Endothelial cell of umbilical vein (primary cell): ENCODE data around the gene UBE3B. TPM values are rescaled to one million over a fixed set of nuclear protein-coding genes. Genes with fewer than 3 reads are reported as not detected.

Experiments
- BruUV-seq: library from RNA; stranded (reverse); fragments of 400-500 nt; replicated peaks from 2 replicates; lab custom pipeline; 2021; lab: Mats Ljungman, UMichigan
- CTCF ChIA-PET: fragments of 300-600, 350-600 bp; sonication (Branson Sonifier 250); formaldehyde crosslinking; loops from one replicate; lab custom pipeline; 2021; ENCODE audit warnings: antibody characterized with exemption, inconsistent platforms; lab: Charles Lee
- POLR2A ChIA-PET: fragments of 300-600, 350-600 bp; sonication (Branson Sonifier 250); formaldehyde crosslinking; loops from one replicate; lab custom pipeline; 2021; ENCODE audit warnings: antibody characterized with exemption, inconsistent platforms; lab: Charles Lee
- DNase-seq: peaks from one replicate; pipeline ENCODE4 v3.0.0-alpha.2; 2011; ENCODE audit warnings: low read depth, low spot score
- FAIRE-seq: peaks from 2 replicates; lab custom pipeline; 2011; peaks lifted over from hg19 to GRCh38; lab: Jason Lieb, UNC
- H2AFZ ChIP-seq: 2 replicates; pipeline ENCODE4 v1.6.0; 2012; ENCODE audit warnings: low read depth, low read length, control low read depth, inconsistent platforms
- H3K27ac ChIP-seq: 2 replicates; pipeline ENCODE4 v1.5.1; 2011; ENCODE audit warnings: low read depth, mild to moderate bottlenecking, control low read depth, low read length, moderate library complexity; ENCODE audit not compliant: insufficient read depth
- H3K27me3 ChIP-seq, 2 experiments: 2 replicates each; pipeline versions ENCODE4 v1.6.0 to v1.6.1; 2011; ENCODE audit warnings: low read length in 2 of 2, mixed read lengths in 1 of 2; ENCODE audit not compliant: control insufficient read depth in 2 of 2, insufficient read depth in 2 of 2
- H3K36me3 ChIP-seq, 2 experiments: 2 replicates in 1 of 2; 3 replicates in 1 of 2; pipeline ENCODE4 v1.5.1; 2011; ENCODE audit warnings: low read length in 2 of 2, mild to moderate bottlenecking in 1 of 2, moderate library complexity in 1 of 2; ENCODE audit not compliant: control insufficient read depth in 2 of 2, insufficient read depth in 2 of 2; ENCODE audit errors: extremely low read depth in 1 of 2
- H3K4me1 ChIP-seq: 3 replicates; pipeline ENCODE4 v1.5.1; 2011; ENCODE audit warnings: mild to moderate bottlenecking, low read length; ENCODE audit not compliant: control insufficient read depth, insufficient read depth; ENCODE audit errors: extremely low read depth
- H3K4me2 ChIP-seq: 2 replicates; pipeline ENCODE4 v1.6.1; 2011; ENCODE audit warnings: low read length, control low read depth, mixed read lengths; ENCODE audit not compliant: insufficient read depth
- H3K4me3 ChIP-seq, 3 experiments: fragments of 200-600 bp in 1 of 3; sonication (generic), shearing (Covaris generic) in 1 of 3; replicated peaks in 1 of 3; 2 replicates each; pipeline ENCODE4 v1.5.1; 2011 to 2016; ENCODE audit warnings: control low read depth in 3 of 3, low read length in 3 of 3, mild to moderate bottlenecking in 2 of 3, inconsistent platforms in 1 of 3, low read depth in 1 of 3, moderate library complexity in 1 of 3; ENCODE audit not compliant: insufficient read depth in 1 of 3
- H3K79me2 ChIP-seq: 2 replicates; pipeline ENCODE4 v1.6.0; 2012; ENCODE audit warnings: low read length, inconsistent platforms; ENCODE audit not compliant: control insufficient read depth, insufficient read depth
- H3K9ac ChIP-seq: replicated peaks from 2 replicates; pipeline ENCODE3; 2011; ENCODE audit warnings: low read length, control low read depth; ENCODE audit not compliant: insufficient read depth; ENCODE audit errors: extremely low read depth
- H3K9me1 ChIP-seq: replicated peaks from 3 replicates; pipeline ENCODE4 v1.6.0; 2011; ENCODE audit warnings: mild to moderate bottlenecking, low read length; ENCODE audit not compliant: control insufficient read depth, insufficient read depth; ENCODE audit errors: extremely low read depth
- H3K9me3 ChIP-seq: replicated peaks from 2 replicates; pipeline ENCODE4 v1.5.1; 2012; ENCODE audit warnings: low read length, inconsistent platforms; ENCODE audit not compliant: control insufficient read depth, insufficient read depth
- H4K20me1 ChIP-seq: replicated peaks from 2 replicates; pipeline ENCODE3; 2011; ENCODE audit warnings: mild to moderate bottlenecking, low read length; ENCODE audit not compliant: control insufficient read depth, insufficient read depth; ENCODE audit errors: extremely low read depth
- CTCF ChIP-seq, 2 donors: IDR thresholded peaks; 1 replicate in 1 of 2; 2 replicates in 1 of 2; pipeline ENCODE4 v1.5.1; 2011; ENCODE audit warnings: low read length in 2 of 2, mild to moderate bottlenecking in 2 of 2, moderate library complexity in 2 of 2, control low read depth in 1 of 2, inconsistent platforms in 1 of 2, low read depth in 1 of 2; ENCODE audit not compliant: insufficient read depth in 1 of 2; ENCODE audit errors: extremely low read depth in 1 of 2
- EZH2 ChIP-seq: IDR thresholded peaks from 2 replicates; pipeline ENCODE4 v1.6.1; 2012; ENCODE audit warnings: borderline replicate concordance, low read depth, mild to moderate bottlenecking, moderate library complexity, low read length, inconsistent platforms; ENCODE audit not compliant: severe bottlenecking
- FOS ChIP-seq: IDR thresholded peaks from 2 replicates; pipeline ENCODE4 v1.6.1; 2011; ENCODE audit warnings: mild to moderate bottlenecking, low read length, moderate library complexity, borderline replicate concordance; ENCODE audit not compliant: insufficient read depth
- GATA2 ChIP-seq: IDR thresholded peaks from 2 replicates; pipeline ENCODE4 v1.7.0; 2011; ENCODE audit warnings: low read depth, mild to moderate bottlenecking, moderate library complexity, mixed read lengths, low read length; ENCODE audit not compliant: insufficient read length, insufficient read depth
- JUN ChIP-seq: IDR thresholded peaks from 2 replicates; pipeline ENCODE4 v1.6.1; 2011; ENCODE audit warnings: borderline replicate concordance, low read depth; ENCODE audit not compliant: insufficient read length, insufficient read depth
- MAX ChIP-seq: IDR thresholded peaks from 2 replicates; pipeline ENCODE4 v1.6.1; 2011; ENCODE audit not compliant: insufficient read depth, insufficient read length
- MYC ChIP-seq: IDR thresholded peaks from one replicate; pipeline ENCODE4 v1.6.1; 2011; ENCODE audit warnings: mild to moderate bottlenecking, low read depth, low read length
- POLR2A ChIP-seq: IDR thresholded peaks from 2 replicates; pipeline ENCODE4 v1.6.1; 2012; ENCODE audit warnings: low read depth, mild to moderate bottlenecking, control low read depth, low read length
- POLR2AphosphoS5 ChIP-seq: IDR thresholded peaks from 2 replicates; pipeline ENCODE4 v1.6.1; 2012; ENCODE audit warnings: low read depth, mild to moderate bottlenecking, control low read depth, low read length, moderate library complexity; ENCODE audit not compliant: insufficient read depth
- dilution Hi-C: fragments of 300-500 bp; cut with MboI; formaldehyde crosslinking; loops from one replicate; pipeline ENCODE4 v1.15.0; 2019; ENCODE audit warnings: low sequenced_read_pairs; ENCODE audit not compliant: extremely low pct_ligation_motif_present
- intact Hi-C: fragments of 100-400 bp; cut with micrococcal nuclease; formaldehyde crosslinking; loops from one replicate; pipeline ENCODE4 v1.10.0; 2022
- polyA plus RNA-seq, 4 experiments: library from polyadenylated mRNA; depleted of rRNA in 3 of 4; stranded (reverse) in 3 of 4; unstranded in 1 of 4; fragments of >200 nt; gene quantifications; 2 replicates each; pipeline versions ENCODE4 v1.2.1 to v1.2.3, GENCODE V29; 2011 to 2012; ENCODE audit warnings: missing spikeins in 1 of 4
- total RNA-seq: library from RNA; stranded (reverse); gene quantifications from 2 replicates; pipeline ENCODE4 v1.2.3, GENCODE V29; 2021

UBE3B gene
- total and polyA plus RNA-seq, 2 donors (not counting 3 experiments of a cell fraction or from before 2014, with no cell fraction given) = 24.9 to 40.8 TPM

- Histone ChIP-seq H3K9me3 (no peaks in the 10 kb centered on the region), H3K9me1 (no peaks in the 10 kb centered on the region), H2AFZ (no peak overlapping the region), H3K4me3 (no peak overlapping the region), H3K36me3 (peaks cover 6 to 37% of the 10 kb centered on the region in 2 experiments), H3K27me3 (no peaks in the 10 kb centered on the region), H3K27ac (no peak overlapping the region), H3K9ac (no peak overlapping the region), H3K4me2 (no peak overlapping the region), H3K79me2 (peaks cover 6% of the 10 kb centered on the region), H3K4me1 (peaks cover 16% of the 10 kb centered on the region), H4K20me1 (no peaks in the 10 kb centered on the region)
- BruUV-seq = no TSS peak
- POLR2A ChIA-PET = no interaction called here
- DNase-seq (no peak), FAIRE-seq (no peak)
- no peak for TF ChIP-seq CTCF (IDR thresholded peaks at IDR 0.05; ENCODE audit: extremely low read depth in 1 of 2, insufficient read depth in 1 of 2, low read depth in 1 of 2, low read length in 2 of 2)
- TF ChIP-seq POLR2A = no peak
- no peak for TF ChIP-seq POLR2AphosphoS5
- no peak for TF ChIP-seq MAX
- CTCF ChIA-PET = no interaction called here
- dilution Hi-C loops (no loop called here), intact Hi-C loops (loop anchor here (10.0 kb wide), 1 partner anchor 137 kb away; the partner anchor contains the start of gene FAM222A)
Observed at GRCh38 chr12:109577311-109577710, 99.9 kb downstream of the UBE3B start.

GRCh38 chr12:109578330-109578927, 101.0 kb downstream of the UBE3B start:
- CTCF ChIA-PET = interaction anchor here (1.0 kb wide), 1 partner anchor 59 kb away, joined by 3 read pairs; no protein-coding TSS in a partner anchor
- H2AFZ ChIP-seq = no peak overlapping the region

More at GRCh38 chr12:109578330-109578927, 101.0 kb downstream of the UBE3B start:
- no peak overlapping the region for H3K4me2 ChIP-seq
- BruUV-seq = no TSS peak
- dilution Hi-C loops (no loop called here), intact Hi-C loops (loop anchor here (10.0 kb wide), 1 partner anchor 136 kb away; the partner anchor contains the start of gene FAM222A)
- peaks cover 6% of the 10 kb centered on the region for H3K79me2 ChIP-seq
- H3K36me3 ChIP-seq = peaks cover 6 to 40% of the 10 kb centered on the region in 2 experiments
- H3K4me3 ChIP-seq = no peak overlapping the region
- POLR2A ChIA-PET = no interaction called here
- FAIRE-seq (no peak), DNase-seq (no peak)
- H3K27ac ChIP-seq = no peak overlapping the region
- no peaks in the 10 kb centered on the region for H3K27me3 ChIP-seq
- TF ChIP-seq GATA2 (no peak), POLR2AphosphoS5 (no peak), FOS (no peak), MAX (no peak), CTCF (IDR thresholded peaks at IDR 0.05; ENCODE audit: extremely low read depth in 1 of 2, insufficient read depth in 1 of 2, low read depth in 1 of 2, low read length in 2 of 2) (no peak), MYC (no peak), JUN (no peak), EZH2 (no peak)
- H3K9ac ChIP-seq = no peak overlapping the region
- no peaks in the 10 kb centered on the region for H3K9me3 ChIP-seq
- no peaks in the 10 kb centered on the region for H3K9me1 ChIP-seq
- peaks cover 11% of the 10 kb centered on the region for H3K4me1 ChIP-seq
- H4K20me1 ChIP-seq = no peaks in the 10 kb centered on the region
